ENCODE data around the gene ZNF30.

DNA sequence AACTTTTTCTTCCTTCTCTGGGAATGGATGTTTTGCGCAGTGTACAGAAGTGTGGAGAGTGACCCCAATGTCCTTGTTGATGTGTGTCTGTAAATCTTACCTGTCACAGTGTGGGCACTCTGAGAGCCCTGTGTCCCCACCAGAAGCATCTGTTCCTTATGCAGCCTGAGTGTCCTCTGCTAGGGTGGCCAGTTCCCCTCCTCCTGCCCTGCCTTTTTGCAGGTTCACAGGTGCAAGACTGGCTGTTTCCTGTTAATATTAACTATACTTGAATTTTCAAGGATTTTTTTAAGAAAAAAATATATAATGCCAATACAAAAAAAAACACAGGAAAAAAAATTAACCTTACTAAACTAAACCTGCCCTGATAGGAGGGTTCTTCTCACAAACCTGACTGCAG lies 61.4 kb downstream of the ZNF30 start:
- no peak for TF ChIP-seq POLR2A (IDR thresholded peaks at IDR 0.05)
- TF ChIP-seq, protein P1, sequence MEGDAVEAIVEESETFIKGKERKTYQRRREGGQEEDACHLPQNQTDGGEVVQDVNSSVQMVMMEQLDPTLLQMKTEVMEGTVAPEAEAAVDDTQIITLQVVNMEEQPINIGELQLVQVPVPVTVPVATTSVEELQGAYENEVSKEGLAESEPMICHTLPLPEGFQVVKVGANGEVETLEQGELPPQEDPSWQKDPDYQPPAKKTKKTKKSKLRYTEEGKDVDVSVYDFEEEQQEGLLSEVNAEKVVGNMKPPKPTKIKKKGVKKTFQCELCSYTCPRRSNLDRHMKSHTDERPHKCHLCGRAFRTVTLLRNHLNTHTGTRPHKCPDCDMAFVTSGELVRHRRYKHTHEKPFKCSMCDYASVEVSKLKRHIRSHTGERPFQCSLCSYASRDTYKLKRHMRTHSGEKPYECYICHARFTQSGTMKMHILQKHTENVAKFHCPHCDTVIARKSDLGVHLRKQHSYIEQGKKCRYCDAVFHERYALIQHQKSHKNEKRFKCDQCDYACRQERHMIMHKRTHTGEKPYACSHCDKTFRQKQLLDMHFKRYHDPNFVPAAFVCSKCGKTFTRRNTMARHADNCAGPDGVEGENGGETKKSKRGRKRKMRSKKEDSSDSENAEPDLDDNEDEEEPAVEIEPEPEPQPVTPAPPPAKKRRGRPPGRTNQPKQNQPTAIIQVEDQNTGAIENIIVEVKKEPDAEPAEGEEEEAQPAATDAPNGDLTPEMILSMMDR (IDR thresholded peaks at IDR 0.05) = no peak
